ENCODE data around the gene PPP1R16B. TPM values are rescaled to one million over a fixed set of nuclear protein-coding genes. Genes with fewer than 3 reads are reported as not detected.

PPP1R16B gene
- total and polyA plus RNA-seq, 10 of the 15 experiments (the other 5 are each of a cell fraction or from before 2014, with no cell fraction given): 13.4 to 90.2 (median 66.7) TPM

- ChIA-PET POLR2A (interaction anchor here (1.7 to 7.4 kb wide), 2 partner anchors 31 to 35 kb away, joined by 4 to 48 read pairs; no protein-coding TSS in a partner anchor), CTCF (interaction anchor here (0.9 to 8.3 kb wide), 6 partner anchors 15 to 85 kb away, joined by 4 to 94 read pairs (median 22); no protein-coding TSS in a partner anchor), SMC1A (ENCODE audit: uncharacterized antibody, unreplicated experiment) (interaction anchor here (1.0 to 16.7 kb wide), 6 partner anchors 10 to 84 kb away, joined by 3 to 237 read pairs (median 4); no protein-coding TSS in a partner anchor), RAD21 (ENCODE audit: unreplicated experiment) (interaction anchor here (1.2 to 6.6 kb wide), 4 partner anchors 21 to 320 kb away, joined by 3 to 109 read pairs (median 70); partner anchors contain the start of gene FAM83D)
- no peak overlapping the region for H2AFZ ChIP-seq (ENCODE audit: control insufficient read depth, low read depth, low read length)
- intact Hi-C loops (cut with micrococcal nuclease; ENCODE audit: unreplicated experiment) (no loop called here), in situ Hi-C loops (cut with MboI) (no loop called here)
- no peak for TF ChIP-seq SIN3A (IDR thresholded peaks at IDR 0.05; ENCODE audit: low read depth, low read length)
- no peak for TF ChIP-seq PKNOX1 (IDR thresholded peaks at IDR 0.05)
- TF ChIP-seq ZSCAN29 (IDR thresholded peaks at IDR 0.05): no peak
- TF ChIP-seq TARDBP (IDR thresholded peaks at IDR 0.05; ENCODE audit: borderline replicate concordance): no peak
- TF ChIP-seq E4F1 (IDR thresholded peaks at IDR 0.05; ENCODE audit: borderline replicate concordance, partially characterized antibody): no peak
- no peak for TF ChIP-seq DPF2 (IDR thresholded peaks at IDR 0.05)
- no peak for TF ChIP-seq FOS (IDR thresholded peaks at IDR 0.05; ENCODE audit: borderline replicate concordance, extremely low read depth, insufficient read length)
- no peak for TF ChIP-seq YY1 (IDR thresholded peaks at IDR 0.05; ENCODE audit: low read depth, low read length)
- TF ChIP-seq IRF4 (IDR thresholded peaks at IDR 0.05; ENCODE audit: low read depth, low read length): no peak
- TF ChIP-seq TBL1XR1 (IDR thresholded peaks at IDR 0.05; ENCODE audit: low read depth, low read length): no peak
- TF ChIP-seq SIX5 (IDR thresholded peaks at IDR 0.05; ENCODE audit: low read depth, low read length, severe bottlenecking): no peak
- TF ChIP-seq IRF3 (IDR thresholded peaks at IDR 0.05): no peak
- no peak for TF ChIP-seq MEF2A (IDR thresholded peaks at IDR 0.05; ENCODE audit: insufficient read depth, low read depth, low read length)
- TF ChIP-seq ATF2 (IDR thresholded peaks at IDR 0.05; ENCODE audit: low read length): no peak
- TF ChIP-seq CHD1 (IDR thresholded peaks at IDR 0.05; ENCODE audit: low read depth, low read length): no peak
- no peak for TF ChIP-seq YBX1 (IDR thresholded peaks at IDR 0.05)
- no peak for TF ChIP-seq ATF3 (IDR thresholded peaks at IDR 0.05; ENCODE audit: borderline replicate concordance, extremely low read depth, low read depth, low read length)
- TF ChIP-seq GABPA (IDR thresholded peaks at IDR 0.05; ENCODE audit: low read depth): no peak
- TF ChIP-seq ZNF384 (IDR thresholded peaks at IDR 0.05; ENCODE audit: borderline replicate concordance, low read depth, low read length): no peak
- no peaks in the 10 kb centered on the region for H3K27me3 ChIP-seq (replicated peaks in 1 of 2; ENCODE audit: control insufficient read depth in 2 of 2, insufficient read depth in 2 of 2, low read length in 1 of 2)
- no peak overlapping the region for H3K9ac ChIP-seq (ENCODE audit: control insufficient read depth, insufficient read depth, low read length)
- no peak overlapping the region for H3K4me2 ChIP-seq (ENCODE audit: control insufficient read depth, insufficient read depth)
- no peaks in the 10 kb centered on the region for H3K9me3 ChIP-seq (replicated peaks; ENCODE audit: control insufficient read depth, insufficient read depth, low read length)
- DNase-seq (ENCODE audit: low read depth, low spot score): no peak
- BruUV-seq (replicated peaks): no TSS peak
- no peak for FAIRE-seq
- peaks cover 39% of the 10 kb centered on the region for H3K79me2 ChIP-seq (ENCODE audit: control insufficient read depth, insufficient read depth, low read length)
- no peak for ATAC-seq
- H3K27ac ChIP-seq (ENCODE audit: control insufficient read depth, insufficient read depth): no peak overlapping the region
- no peaks in the 10 kb centered on the region for H3K4me1 ChIP-seq (ENCODE audit: control insufficient read depth, insufficient read depth, low read length)
- no peak overlapping the region for H3K4me3 ChIP-seq
- no peaks in the 10 kb centered on the region for H4K20me1 ChIP-seq (ENCODE audit: control insufficient read depth, insufficient read depth)
- H3K36me3 ChIP-seq (ENCODE audit: control insufficient read depth in 2 of 2, insufficient read depth in 2 of 2, low read length in 1 of 2): peaks cover 0 to 10% of the 10 kb centered on the region in 2 experiments; a peak in 2 of 4 replicates
These were observed 159.8 kb downstream of the PPP1R16B start for GRCh38 chr20:38965264-38965663.

Measured in GM12878 (cell line).